ENCODE results near the gene GPC3.

DNA sequence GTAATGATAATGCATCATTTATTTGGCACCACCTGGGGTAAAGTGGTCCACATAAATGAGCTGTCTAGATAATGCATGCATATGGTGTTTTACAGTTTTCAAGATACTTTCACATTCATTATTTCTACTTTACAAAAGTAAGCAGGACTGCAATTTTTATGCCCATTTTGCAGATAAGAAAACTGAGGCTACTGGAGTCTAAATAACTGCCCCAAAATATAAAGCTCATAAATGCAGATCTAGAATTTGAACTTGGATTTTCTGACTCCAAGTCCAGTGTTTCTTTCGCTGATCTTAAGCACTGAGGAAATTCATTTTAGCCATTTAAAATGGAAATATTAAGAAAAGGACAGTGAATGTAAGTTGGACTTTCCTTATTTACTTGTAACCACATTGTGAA lies 36.5 kb downstream of the GPC3 start:
- no peak for TF ChIP-seq POLR2A (IDR thresholded peaks at IDR 0.05)
- TF ChIP-seq, protein P1, sequence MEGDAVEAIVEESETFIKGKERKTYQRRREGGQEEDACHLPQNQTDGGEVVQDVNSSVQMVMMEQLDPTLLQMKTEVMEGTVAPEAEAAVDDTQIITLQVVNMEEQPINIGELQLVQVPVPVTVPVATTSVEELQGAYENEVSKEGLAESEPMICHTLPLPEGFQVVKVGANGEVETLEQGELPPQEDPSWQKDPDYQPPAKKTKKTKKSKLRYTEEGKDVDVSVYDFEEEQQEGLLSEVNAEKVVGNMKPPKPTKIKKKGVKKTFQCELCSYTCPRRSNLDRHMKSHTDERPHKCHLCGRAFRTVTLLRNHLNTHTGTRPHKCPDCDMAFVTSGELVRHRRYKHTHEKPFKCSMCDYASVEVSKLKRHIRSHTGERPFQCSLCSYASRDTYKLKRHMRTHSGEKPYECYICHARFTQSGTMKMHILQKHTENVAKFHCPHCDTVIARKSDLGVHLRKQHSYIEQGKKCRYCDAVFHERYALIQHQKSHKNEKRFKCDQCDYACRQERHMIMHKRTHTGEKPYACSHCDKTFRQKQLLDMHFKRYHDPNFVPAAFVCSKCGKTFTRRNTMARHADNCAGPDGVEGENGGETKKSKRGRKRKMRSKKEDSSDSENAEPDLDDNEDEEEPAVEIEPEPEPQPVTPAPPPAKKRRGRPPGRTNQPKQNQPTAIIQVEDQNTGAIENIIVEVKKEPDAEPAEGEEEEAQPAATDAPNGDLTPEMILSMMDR (IDR thresholded peaks at IDR 0.05 in 4 of 5, conservative IDR thresholded peaks at IDR 0.05 in 1 of 5) = no peak
